BJ (cell line): ENCODE results near the gene CD38. TPM values are rescaled to one million over a fixed set of nuclear protein-coding genes. Genes with fewer than 3 reads are reported as not detected.

Experiments
- CTCF ChIA-PET: fragments of 350-600 bp; formaldehyde crosslinking; extraction: SDS; loops from one replicate; lab custom pipeline; 2021; ENCODE audit warnings: antibody characterized with exemption, inconsistent platforms; lab: Yijun Ruan, JAX
- POLR2A ChIA-PET: fragments of 300-600 bp; sonication (Branson Sonifier 250); formaldehyde crosslinking; extraction: SDS; loops from one replicate; lab custom pipeline; 2021; ENCODE audit warnings: antibody characterized with exemption; lab: Charles Lee
- DNase-seq: peaks from one replicate; pipeline ENCODE4 v3.0.0-alpha.2; 2011; ENCODE audit warnings: low read depth
- H3K27me3 ChIP-seq: 2 replicates; pipeline ENCODE4 v1.6.0; 2011; ENCODE audit warnings: low read length; ENCODE audit not compliant: control insufficient read depth, insufficient read depth
- H3K36me3 ChIP-seq: 2 replicates; pipeline ENCODE4 v1.5.1; 2011; ENCODE audit warnings: low read length; ENCODE audit not compliant: control insufficient read depth, insufficient read depth
- H3K4me3 ChIP-seq: 2 replicates; pipeline ENCODE4 v1.5.1; 2011; ENCODE audit warnings: low read depth, mild to moderate bottlenecking, control low read depth, low read length
- CTCF ChIP-seq: IDR thresholded peaks from 2 replicates; pipeline ENCODE4 v1.5.1; 2011; ENCODE audit warnings: low read depth, mild to moderate bottlenecking, control low read depth, inconsistent platforms, low read length, moderate library complexity; ENCODE audit not compliant: insufficient read depth
- polyA plus RNA-seq: library from polyadenylated mRNA; depleted of rRNA; stranded (reverse); fragments of >200 nt; gene quantifications from 2 replicates; pipeline ENCODE4 v1.2.3, GENCODE V29; 2011; rRNA removed

Gene CD38
- polyA plus RNA-seq, 1 experiment, result not detected

DNA sequence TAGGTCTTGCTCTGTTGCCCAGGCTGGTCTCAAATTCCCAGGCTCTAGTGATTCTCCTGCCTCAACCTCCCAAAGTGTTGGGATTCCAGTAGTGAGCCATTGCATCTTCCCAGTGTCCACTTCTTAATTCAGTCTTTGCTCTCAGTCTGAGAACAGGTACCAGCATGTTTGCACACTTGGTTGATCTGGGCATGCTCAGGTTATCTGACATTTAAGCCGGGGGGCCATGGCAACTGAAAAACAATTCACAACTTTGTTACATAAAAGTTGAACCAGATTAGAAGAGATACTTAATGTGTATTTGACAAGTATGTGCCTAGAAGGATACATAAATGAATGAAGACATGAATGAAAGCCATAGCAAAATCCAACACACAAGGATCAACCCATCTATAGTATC, 121.4 kb downstream of the CD38 start:
- no peak for TF ChIP-seq CTCF

GRCh38 chr4:15901007-15901406, 122.9 kb downstream of the CD38 start:
- Histone ChIP-seq H3K4me3 (no peak overlapping the region), H3K27me3 (peaks cover 29% of the 10 kb centered on the region), H3K36me3 (no peaks in the 10 kb centered on the region)
- POLR2A ChIA-PET, result no interaction called here
- TF ChIP-seq CTCF, result no peak
- CTCF ChIA-PET, result interaction anchor here (1.2 kb wide), 1 partner anchor 18 kb away, joined by 8 read pairs; no protein-coding TSS in a partner anchor
- no peak for DNase-seq

More for the DNA sequence above, 121.4 kb downstream of the CD38 start:
- CTCF ChIA-PET, result interaction anchor here (0.9 to 1.2 kb wide), 2 partner anchors 16 to 57 kb away, joined by 3 to 8 read pairs; no protein-coding TSS in a partner anchor
- POLR2A ChIA-PET, result no interaction called here
- DNase-seq, result no peak
- H3K36me3 ChIP-seq, result no peaks in the 10 kb centered on the region
- H3K4me3 ChIP-seq, result no peak overlapping the region
- H3K27me3 ChIP-seq, result peaks cover 24% of the 10 kb centered on the region

- no peak for TF ChIP-seq CTCF
- Histone ChIP-seq H3K4me3 (no peak overlapping the region), H3K36me3 (no peaks in the 10 kb centered on the region), H3K27me3 (peaks cover 27% of the 10 kb centered on the region)
- ChIA-PET POLR2A (no interaction called here), CTCF (interaction anchor here (1.3 to 3.3 kb wide), 2 partner anchors 19 to 54 kb away, joined by 3 to 10 read pairs; no protein-coding TSS in a partner anchor)
- DNase-seq, result no peak
Measured at GRCh38 chr4:15901998-15902397, 123.9 kb downstream of the CD38 start.

- Histone ChIP-seq H3K36me3 (no peaks in the 10 kb centered on the region), H3K4me3 (no peak overlapping the region), H3K27me3 (peaks cover 23% of the 10 kb centered on the region)
- POLR2A ChIA-PET, result no interaction called here
- TF ChIP-seq CTCF, result no peak
- CTCF ChIA-PET, result interaction anchor here (1.3 to 3.3 kb wide), 3 partner anchors 14 to 53 kb away, joined by 3 to 10 read pairs (median 4); no protein-coding TSS in a partner anchor
- no peak for DNase-seq
Measured at GRCh38 chr4:15902746-15903145, 124.6 kb downstream of the CD38 start.

Other genes starting within 250 kb of the CD38 start
- gene FBXL5, start 123.0 kb upstream of the CD38 start, polyA plus RNA-seq, result 20.5 and 43.8 TPM in 2 replicates
- gene FAM200B, start 96.5 kb upstream of the CD38 start, polyA plus RNA-seq, result 19.5 and 29.0 TPM in 2 replicates
- gene BST1, start 75.3 kb upstream of the CD38 start, polyA plus RNA-seq, result 38.5 and 39.1 TPM in 2 replicates
- not detected in 2 replicates for gene FGFBP1, start 160.4 kb downstream of the CD38 start, polyA plus RNA-seq
- gene FGFBP2, start 184.8 kb downstream of the CD38 start, polyA plus RNA-seq, result not detected in 2 replicates